Activated CD4-positive, alpha-beta T cell treated with anti-CD3 and anti-CD28 coated beads, Interleukin-2, Interleukin-6, amounts not matched to agents 100 ng/mL and 50 ng/mL, durations not matched to agents 16 hours and 8 hours (primary cell): ENCODE results near the gene CYP4V2.

Source experiments
- DNase-seq: peaks from one replicate; pipeline ENCODE4 v3.0.0-alpha.2; 2020

Gene CYP4V2

GRCh38 chr4:186191200-186192065, at the start of gene CYP4V2:
CYP4V2 (plus strand) TSS chr4:186191567; CDS start chr4:186191824, 257 bp downstream.
- DNase-seq, result peak; percentile 94

GRCh38 chr4:186144198-186144945, 47.0 kb upstream of the CYP4V2 start:
- peak; percentile 18 for DNase-seq

- peak; percentile 23 for DNase-seq
Observed at GRCh38 chr4:186144946-186145569, 46.3 kb upstream of the CYP4V2 start.

- DNase-seq, result no peak
Observed at GRCh38 chr4:186146458-186146857, 44.9 kb upstream of the CYP4V2 start.

GRCh38 chr4:186148336-186148975, 42.9 kb upstream of the CYP4V2 start:
- DNase-seq, result no peak

- no peak for DNase-seq
Observed at GRCh38 chr4:186149872-186150271, 41.5 kb upstream of the CYP4V2 start.

- no peak for DNase-seq
Observed at GRCh38 chr4:186150926-186151325, 40.4 kb upstream of the CYP4V2 start.

- DNase-seq, result no peak
Observed at GRCh38 chr4:186151499-186151898, 39.9 kb upstream of the CYP4V2 start.

- no peak for DNase-seq
Observed at GRCh38 chr4:186158021-186158813, 33.1 kb upstream of the CYP4V2 start.

GRCh38 chr4:186158966-186159365, 32.4 kb upstream of the CYP4V2 start:
- no peak for DNase-seq

GRCh38 chr4:186159613-186160012, 31.8 kb upstream of the CYP4V2 start:
- DNase-seq, result no peak

GRCh38 chr4:186161138-186161537, 30.2 kb upstream of the CYP4V2 start:
- peak; percentile 26 for DNase-seq

GRCh38 chr4:186166852-186167512, 24.4 kb upstream of the CYP4V2 start:
- DNase-seq, result no peak

GRCh38 chr4:186167605-186168004, 23.8 kb upstream of the CYP4V2 start:
- no peak for DNase-seq

- DNase-seq, result no peak
Observed at GRCh38 chr4:186168750-186169149, 22.6 kb upstream of the CYP4V2 start.

- no peak for DNase-seq
Observed at GRCh38 chr4:186169333-186169944, 21.9 kb upstream of the CYP4V2 start.

- no peak for DNase-seq
Observed at GRCh38 chr4:186169945-186170802, 21.2 kb upstream of the CYP4V2 start.

GRCh38 chr4:186170966-186171365, 20.4 kb upstream of the CYP4V2 start:
- DNase-seq, result no peak

- no peak for DNase-seq
Observed at GRCh38 chr4:186172546-186172945, 18.8 kb upstream of the CYP4V2 start.

GRCh38 chr4:186188107-186188506, 3.3 kb upstream of the CYP4V2 start:
- no peak for DNase-seq
